Spleen (tissue), 11 donors: ENCODE data around the gene LAMC3. TPM values are rescaled to one million over a fixed set of nuclear protein-coding genes. Genes with fewer than 3 reads are reported as not detected.

Experiments
- DNase-seq: peaks from one replicate; pipeline ENCODE4 v3.0.0-alpha.2; 2020
- H3K27ac ChIP-seq, 8 donors: fragments of 200-600 bp; sonication (generic) in 7 of 8; 1 replicate in 4 of 8; 2 replicates in 4 of 8; pipeline versions ENCODE4 v1.5.0 to v1.8.0; 2016 to 2021; ENCODE audit warnings: inconsistent platforms in 4 of 8, mild to moderate bottlenecking in 4 of 8, moderate library complexity in 1 of 8
- H3K27me3 ChIP-seq, 7 donors: fragments of 200-600 bp; sonication (generic) in 6 of 7; replicated peaks in 1 of 7; 1 replicate in 4 of 7; 2 replicates in 3 of 7; pipeline versions ENCODE4 v1.5.0 to v1.8.0; 2016 to 2021; ENCODE audit warnings: inconsistent platforms in 3 of 7, mild to moderate bottlenecking in 1 of 7
- H3K36me3 ChIP-seq, 6 donors: fragments of 200-600 bp; sonication (generic) in 5 of 6; 1 replicate in 4 of 6; 2 replicates in 2 of 6; pipeline versions ENCODE4 v1.5.0 to v1.8.0; 2016 to 2021; ENCODE audit warnings: inconsistent platforms in 2 of 6
- H3K4me1 ChIP-seq, 6 donors: fragments of 200-600 bp; sonication (generic) in 5 of 6; 1 replicate in 3 of 6; 2 replicates in 3 of 6; pipeline versions ENCODE4 v1.5.0 to v1.8.0; 2016 to 2021; ENCODE audit warnings: inconsistent platforms in 3 of 6
- H3K4me3 ChIP-seq, 8 donors: fragments of 200-600 bp; sonication (generic) in 7 of 8; 1 replicate in 4 of 8; 2 replicates in 4 of 8; pipeline versions ENCODE4 v1.5.0 to v1.8.0; 2016 to 2021; ENCODE audit warnings: inconsistent platforms in 4 of 8, mild to moderate bottlenecking in 4 of 8, moderate library complexity in 2 of 8
- H3K9me3 ChIP-seq, 8 donors: fragments of 200-600 bp; sonication (generic) in 7 of 8; 1 replicate in 4 of 8; 2 replicates in 4 of 8; pipeline versions ENCODE4 v1.5.0 to v1.8.0; 2016 to 2021; ENCODE audit warnings: inconsistent platforms in 4 of 8
- POLR2A ChIP-seq, 3 donors: fragments of 450-650 bp; IDR thresholded peaks; one replicate each; pipeline ENCODE4 v1.5.1; 2017; ENCODE audit warnings: antibody characterized with exemption in 3 of 3, mild to moderate bottlenecking in 1 of 3
- POLR2AphosphoS5 ChIP-seq, 3 donors: sonication (generic); formaldehyde crosslinking; IDR thresholded peaks; one replicate each; pipeline ENCODE4 v1.5.1; 2017; ENCODE audit warnings: antibody characterized with exemption in 3 of 3
- WGBS, 5 donors: extraction: QIAGEN DNeasy Blood & Tissue Kit in 3 of 5; methylation state at CpG; one replicate each; pipeline versions ENCODE4 v1.1.5 to v1.1.7; 2013 to 2018; 5-methylcytosine and 5-hydroxymethylcytosine counted together
- intact Hi-C: fragments of 100-400 bp; cut with DNase I; formaldehyde crosslinking; loops from one replicate; pipeline ENCODE4 v1.15.0; 2023; ENCODE audit warnings: low total_unique reads
- polyA plus RNA-seq, 3 donors: library from polyadenylated mRNA; stranded (reverse); fragments of 200-250 nt; gene quantifications; one replicate each; pipeline ENCODE4 v1.2.1, GENCODE V29; 2013
- total RNA-seq, 7 donors: library from RNA; depleted of rRNA in 3 of 7; stranded (reverse); fragments of >200 nt in 3 of 7; fragmentation: NEBNext Ultra II Directional in 4 of 7; extraction: Animal tissue kit (Norgen Biotek cat#: 25700) in 4 of 7; gene quantifications; one replicate each; pipeline versions ENCODE4 v1.1.0 to v1.2.1, GENCODE V29; 2016 to 2021
- TF ChIP-seq, protein P1 (sequence below), 11 experiments: fragments of 200-600 bp in 7 of 11; fragments of 450-650 bp in 4 of 11; sonication (generic) in 4 of 11; IDR thresholded peaks in 8 of 11; conservative IDR thresholded peaks in 3 of 11; 1 replicate in 7 of 11; 2 replicates in 4 of 11; pipeline versions ENCODE4 v1.4.0 to v1.8.0; 2016 to 2021; ENCODE audit warnings: antibody characterized with exemption in 11 of 11, inconsistent platforms in 4 of 11, mild to moderate bottlenecking in 1 of 11
- donor health status: healthy with polysubstance abuse.
- donor health status: DM: no; HTN: no; CAD: no; lungs with moderate emphysema.
- donor health status: DM: no; HTN: no; CAD: no.
- donor health status: Bipolar disorder and iron deficiency.
- donor health status: healthy.
- donor health status: DM: no; HTN: no; CAD: no.
- donor health status: DM: yes; HTN: yes; CAD: no.

Gene LAMC3
- total and polyA plus RNA-seq, 10 donors, result 9.1 to 79.5 (median 34.6) TPM

DNA sequence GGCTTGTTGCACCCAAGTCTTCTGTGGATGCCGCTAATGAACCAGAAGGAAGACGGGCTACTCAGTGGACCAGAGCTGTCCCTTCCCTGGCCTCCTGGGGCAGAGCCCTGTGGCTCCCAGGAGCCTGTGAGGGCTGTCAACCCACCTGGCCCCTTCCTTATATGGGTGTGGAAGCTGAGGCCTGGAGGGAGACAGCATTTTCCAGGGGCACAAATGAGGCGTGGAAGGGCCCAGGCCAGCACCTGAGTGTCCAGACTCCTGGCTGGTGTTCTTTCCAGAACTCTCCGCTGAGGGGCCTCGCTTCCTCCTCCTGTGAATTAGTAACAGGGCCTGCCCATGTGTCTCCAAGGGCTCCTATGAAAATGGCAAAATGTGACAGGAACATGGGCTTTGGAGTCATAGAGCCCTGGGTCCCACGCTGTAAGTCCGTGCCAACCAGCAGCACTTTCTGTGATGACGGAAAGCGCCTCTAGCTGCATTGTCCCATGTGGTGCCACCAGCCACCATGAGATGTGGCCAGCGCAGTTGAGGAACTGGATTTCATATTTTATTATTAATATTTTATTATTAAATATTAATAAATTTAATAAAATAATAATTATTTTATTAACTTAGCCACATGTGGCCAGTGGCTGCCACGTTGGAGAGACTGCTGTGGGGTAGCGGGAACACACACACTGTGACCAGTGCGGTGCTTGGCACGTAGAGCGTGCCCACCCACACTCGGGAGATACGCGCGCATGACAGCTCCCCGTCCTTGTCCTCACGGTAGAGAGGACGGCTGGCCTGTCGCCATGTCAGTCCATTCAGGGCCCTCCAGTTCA, 18.3 kb downstream of the LAMC3 start:
- Histone ChIP-seq H3K36me3 (no peaks in the 10 kb centered on the region), H3K4me1 (no peaks in the 10 kb centered on the region), H3K27ac (no peak overlapping the region), H3K9me3 (no peaks in the 10 kb centered on the region), H3K27me3 (peaks cover 0 to 9% (median 0%) of the 10 kb centered on the region in 7 donors), H3K4me3 (no peak overlapping the region)
- no peak for DNase-seq
- TF ChIP-seq, protein P1, sequence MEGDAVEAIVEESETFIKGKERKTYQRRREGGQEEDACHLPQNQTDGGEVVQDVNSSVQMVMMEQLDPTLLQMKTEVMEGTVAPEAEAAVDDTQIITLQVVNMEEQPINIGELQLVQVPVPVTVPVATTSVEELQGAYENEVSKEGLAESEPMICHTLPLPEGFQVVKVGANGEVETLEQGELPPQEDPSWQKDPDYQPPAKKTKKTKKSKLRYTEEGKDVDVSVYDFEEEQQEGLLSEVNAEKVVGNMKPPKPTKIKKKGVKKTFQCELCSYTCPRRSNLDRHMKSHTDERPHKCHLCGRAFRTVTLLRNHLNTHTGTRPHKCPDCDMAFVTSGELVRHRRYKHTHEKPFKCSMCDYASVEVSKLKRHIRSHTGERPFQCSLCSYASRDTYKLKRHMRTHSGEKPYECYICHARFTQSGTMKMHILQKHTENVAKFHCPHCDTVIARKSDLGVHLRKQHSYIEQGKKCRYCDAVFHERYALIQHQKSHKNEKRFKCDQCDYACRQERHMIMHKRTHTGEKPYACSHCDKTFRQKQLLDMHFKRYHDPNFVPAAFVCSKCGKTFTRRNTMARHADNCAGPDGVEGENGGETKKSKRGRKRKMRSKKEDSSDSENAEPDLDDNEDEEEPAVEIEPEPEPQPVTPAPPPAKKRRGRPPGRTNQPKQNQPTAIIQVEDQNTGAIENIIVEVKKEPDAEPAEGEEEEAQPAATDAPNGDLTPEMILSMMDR (IDR thresholded peaks at IDR 0.05 in 8 of 11, conservative IDR thresholded peaks at IDR 0.05 in 3 of 11), result no peak
- TF ChIP-seq POLR2AphosphoS5 (IDR thresholded peaks at IDR 0.05) (no peak), POLR2A (IDR thresholded peaks at IDR 0.05) (no peak)
- intact Hi-C loops, result no loop called here
- 90 to 97% (median 92%) methylated on average over 19 to 23 of the region's 23 CpGs for WGBS, 5 donors

DNA sequence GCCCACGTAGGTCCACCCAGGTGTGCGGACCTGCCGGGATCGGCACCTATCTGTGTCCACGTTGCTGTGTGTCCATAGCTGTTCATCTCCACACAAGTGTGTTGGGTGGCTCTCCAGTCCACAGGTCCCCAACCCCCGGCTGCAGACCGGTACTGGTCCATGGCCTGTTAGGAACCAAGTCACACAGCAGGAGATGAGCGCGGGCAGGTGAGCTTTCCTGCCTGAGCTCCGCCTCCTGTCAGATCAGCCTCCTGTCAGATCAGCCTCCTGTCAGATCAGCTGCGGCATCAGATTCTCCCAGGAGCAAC, 18.9 kb downstream of the LAMC3 start:
- no peak overlapping the region for H3K27ac ChIP-seq
- no peaks in the 10 kb centered on the region for H3K36me3 ChIP-seq
- intact Hi-C loops, result no loop called here
- 84 to 96% (median 95%) methylated on average over 7 to 11 of the region's 11 CpGs for WGBS, 5 donors
- peaks cover 0 to 9% (median 0%) of the 10 kb centered on the region in 7 donors for H3K27me3 ChIP-seq
- no peaks in the 10 kb centered on the region for H3K4me1 ChIP-seq
- TF ChIP-seq POLR2AphosphoS5 (IDR thresholded peaks at IDR 0.05) (no peak), POLR2A (IDR thresholded peaks at IDR 0.05) (no peak)
- TF ChIP-seq, protein P1 (IDR thresholded peaks at IDR 0.05 in 8 of 11, conservative IDR thresholded peaks at IDR 0.05 in 3 of 11), result no peak
- no peak overlapping the region for H3K4me3 ChIP-seq
- H3K9me3 ChIP-seq, result no peaks in the 10 kb centered on the region
- DNase-seq, result no peak

DNA sequence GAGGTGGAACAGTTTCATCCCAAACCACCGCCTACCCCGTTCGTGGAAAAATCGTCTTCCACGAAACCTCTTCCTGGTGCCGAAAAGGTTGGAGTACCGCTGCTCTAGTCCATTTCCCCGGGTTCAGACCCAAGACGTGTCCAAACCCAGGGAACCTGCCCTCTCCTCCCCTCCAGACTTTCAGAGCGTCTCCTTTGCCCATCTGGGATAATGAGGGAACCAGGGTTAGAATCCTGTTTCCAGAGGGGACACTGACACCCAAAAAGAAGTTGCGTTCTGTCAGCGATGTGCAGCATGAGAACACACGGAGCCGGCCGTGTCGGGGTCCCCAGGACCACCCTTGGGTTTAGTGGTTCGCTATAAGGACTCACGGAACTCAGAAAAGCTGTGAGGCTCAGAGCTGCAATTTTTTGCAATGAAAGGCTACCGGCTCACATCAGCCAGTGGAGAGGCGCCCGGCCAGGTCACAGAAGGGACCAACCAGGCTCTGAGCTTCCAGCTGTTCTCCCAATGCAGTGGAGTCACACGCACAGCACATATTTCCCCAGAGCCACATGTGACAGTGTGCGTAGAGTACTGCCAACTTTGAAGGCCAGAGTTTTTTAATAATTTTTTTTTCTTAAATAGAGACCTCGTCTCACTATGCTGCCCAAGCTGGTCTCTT, 19.4 kb downstream of the LAMC3 start:
- Histone ChIP-seq H3K9me3 (no peaks in the 10 kb centered on the region), H3K27me3 (peaks cover 0 to 9% (median 0%) of the 10 kb centered on the region in 7 donors), H3K36me3 (no peaks in the 10 kb centered on the region), H3K4me1 (no peaks in the 10 kb centered on the region), H3K4me3 (no peak overlapping the region), H3K27ac (no peak overlapping the region)
- TF ChIP-seq, protein P1 (IDR thresholded peaks at IDR 0.05 in 8 of 11, conservative IDR thresholded peaks at IDR 0.05 in 3 of 11), result no peak
- intact Hi-C loops, result no loop called here
- no peak for DNase-seq
- WGBS, 5 donors, result 85 to 92% (median 89%) methylated on average over 24 of the region's 24 CpGs

DNA sequence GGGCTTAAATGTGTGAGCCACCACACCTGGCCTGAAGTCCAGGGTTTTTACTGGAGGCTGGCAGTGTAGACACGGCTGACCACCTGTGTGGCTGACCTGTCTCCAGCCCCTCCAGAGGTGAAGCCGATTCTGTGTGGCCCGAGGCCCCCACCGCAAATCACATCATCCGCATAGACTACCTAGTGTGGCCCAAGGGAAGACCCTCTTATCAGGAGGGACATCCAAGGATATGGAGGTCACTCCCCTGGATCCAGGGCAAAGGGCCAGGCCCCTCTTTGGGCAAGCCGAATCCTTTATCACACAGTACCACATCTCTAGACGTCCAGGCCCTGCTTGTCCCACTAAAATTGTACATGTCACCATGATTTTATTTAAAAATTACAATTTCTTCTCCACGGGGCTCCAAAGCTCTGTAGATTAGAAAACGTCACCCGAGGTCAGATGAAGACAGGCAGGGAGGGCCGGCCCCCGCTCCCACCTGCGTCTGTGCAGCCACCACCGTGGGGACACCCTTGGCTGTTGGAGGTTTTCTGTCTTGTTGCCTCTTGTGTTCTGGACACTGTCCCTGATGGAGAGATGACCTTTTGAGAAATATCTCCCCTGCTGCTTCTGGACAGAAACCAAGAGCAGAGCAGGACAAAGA, 20.1 kb downstream of the LAMC3 start:
- WGBS, 5 donors, result 82 to 85% (median 84%) methylated on average over 13 to 14 of the region's 14 CpGs
- no peak overlapping the region for H3K27ac ChIP-seq
- TF ChIP-seq POLR2A (IDR thresholded peaks at IDR 0.05), result no peak
- TF ChIP-seq, protein P1 (IDR thresholded peaks at IDR 0.05 in 8 of 11, conservative IDR thresholded peaks at IDR 0.05 in 3 of 11), result no peak
- TF ChIP-seq POLR2AphosphoS5 (IDR thresholded peaks at IDR 0.05), result no peak

More for the DNA sequence above, 20.1 kb downstream of the LAMC3 start:
- intact Hi-C loops, result no loop called here
- Histone ChIP-seq H3K4me1 (no peaks in the 10 kb centered on the region), H3K9me3 (no peaks in the 10 kb centered on the region), H3K36me3 (no peaks in the 10 kb centered on the region), H3K27me3 (peaks cover 0 to 9% (median 0%) of the 10 kb centered on the region in 7 donors), H3K4me3 (no peak overlapping the region)
- no peak for DNase-seq
